Natural killer cell (primary cell): Measurements from ENCODE around the gene ULK1. TPM values are rescaled to one million over a fixed set of nuclear protein-coding genes. Genes with fewer than 3 reads are reported as not detected.
A peak's percentile ranks its signal among the peaks of the same experiment; 100 is the strongest.

Source experiments
- ATAC-seq, 3 donors: fragments of 150-1000 bp in 2 of 3; fragments of 200-7000 bp in 1 of 3; cut with Tn5 transposase; 1 replicate in 1 of 3; 2 replicates in 2 of 3; pipeline ENCODE4 v1.10.0; 2021; ENCODE audit warnings: mild to moderate bottlenecking in 2 of 3, moderate library complexity in 2 of 3
- DNase-seq, 2 donors: peaks; one replicate each; pipeline versions ENCODE4 v3.0.0 to v3.0.0-alpha.2; 2013 to 2021; ENCODE audit warnings: mixed read lengths in 1 of 2
- H3K27ac ChIP-seq: one replicate; pipeline ENCODE4 v1.5.1; 2013; ENCODE audit warnings: mild to moderate bottlenecking, low read length
- H3K27me3 ChIP-seq: one replicate; pipeline ENCODE4 v1.6.1; 2013; ENCODE audit warnings: low read length; ENCODE audit not compliant: control insufficient read depth, insufficient read depth
- H3K36me3 ChIP-seq: one replicate; pipeline ENCODE4 v1.6.1; 2013; ENCODE audit warnings: low read length; ENCODE audit not compliant: control insufficient read depth, insufficient read depth
- H3K4me1 ChIP-seq: one replicate; pipeline ENCODE4 v1.6.1; 2013; ENCODE audit warnings: low read length; ENCODE audit not compliant: control insufficient read depth, insufficient read depth
- H3K4me3 ChIP-seq: one replicate; pipeline ENCODE4 v1.5.1; 2013; ENCODE audit warnings: low read length
- H3K9me3 ChIP-seq: one replicate; pipeline ENCODE4 v1.6.1; 2013; ENCODE audit warnings: low read length; ENCODE audit not compliant: control insufficient read depth, insufficient read depth
- H3K27ac Mint-ChIP-seq, 2 donors: one replicate each; pipeline ENCODE4 v1.8.0; 2022; ENCODE audit warnings: mild to moderate bottlenecking in 2 of 2, mixed read lengths in 2 of 2, moderate library complexity in 1 of 2
- H3K27me3 Mint-ChIP-seq, 2 donors: one replicate each; pipeline ENCODE4 v1.8.0; 2022; ENCODE audit warnings: low read depth in 2 of 2, mixed read lengths in 2 of 2
- H3K36me3 Mint-ChIP-seq: one replicate; pipeline ENCODE4 v1.8.0; 2022; ENCODE audit warnings: mixed read lengths
- H3K4me1 Mint-ChIP-seq, 2 donors: one replicate each; pipeline ENCODE4 v1.8.0; 2022; ENCODE audit warnings: mixed read lengths in 2 of 2
- H3K4me3 Mint-ChIP-seq: one replicate; pipeline ENCODE4 v1.8.0; 2022; ENCODE audit warnings: mild to moderate bottlenecking, moderate library complexity, mixed read lengths
- H3K9me3 Mint-ChIP-seq, 2 donors: one replicate each; pipeline ENCODE4 v1.8.0; 2022; ENCODE audit warnings: mixed read lengths in 2 of 2
- CTCF ChIP-seq: fragments of 200-600 bp; IDR thresholded peaks from one replicate; pipeline ENCODE4 v1.8.0; 2022; ENCODE audit warnings: antibody characterized with exemption
- WGBS: methylation state at CpG from one replicate; pipeline ENCODE4 v1.1.7; 2013; ENCODE audit warnings: missing lambda C conversion rate; ENCODE audit not compliant: insufficient coverage; 5-methylcytosine and 5-hydroxymethylcytosine counted together
- intact Hi-C: fragments of 100-400 bp; cut with micrococcal nuclease; formaldehyde crosslinking; loops from one replicate; pipeline ENCODE4 v1.14.2; 2022
- total RNA-seq, 4 donors: library from RNA; stranded (reverse); fragments of 120-200 nt in 1 of 4; gene quantifications; one replicate each; pipeline versions ENCODE4 v1.2.3 to v1.2.4, GENCODE V29; 2013 to 2022

The ULK1 gene
- total RNA-seq, 3 donors from 2014 or later (not counting 1 experiment from before 2014, with no cell fraction given): 99.1 to 142 (median 123) TPM

GRCh38 chr12:131930510-131930909 is 36.1 kb downstream of the ULK1 start:
- 79% methylated on average over 7 of the region's 9 CpGs for WGBS
- peak overlapping the region; percentile 16 to 72 for H3K27ac Mint-ChIP-seq
- H3K9me3 ChIP-seq: no peaks in the 10 kb centered on the region
- H3K27me3 Mint-ChIP-seq: no peaks in the 10 kb centered on the region
- H3K4me1 Mint-ChIP-seq: peaks cover 9 to 26% of the 10 kb centered on the region in 2 donors
- no peak overlapping the region for H3K4me3 ChIP-seq
- H3K27ac ChIP-seq: no peak overlapping the region
- intact Hi-C loops: no loop called here
- no peaks in the 10 kb centered on the region for H3K36me3 Mint-ChIP-seq
- H3K9me3 Mint-ChIP-seq: no peaks in the 10 kb centered on the region
- H3K4me3 Mint-ChIP-seq: peak overlapping the region; percentile 78
- peaks cover 20% of the 10 kb centered on the region for H3K4me1 ChIP-seq
- no peak for DNase-seq
- H3K36me3 ChIP-seq: peaks cover 33% of the 10 kb centered on the region
- no peak for ATAC-seq
- H3K27me3 ChIP-seq: no peaks in the 10 kb centered on the region
- TF ChIP-seq CTCF: no peak

- Histone ChIP-seq H3K4me3 (no peak overlapping the region), H3K36me3 (peaks cover 34% of the 10 kb centered on the region), H3K27me3 (no peaks in the 10 kb centered on the region), H3K27ac (no peak overlapping the region), H3K9me3 (no peaks in the 10 kb centered on the region), H3K4me1 (peaks cover 11% of the 10 kb centered on the region)
- Mint-ChIP-seq H3K36me3 (no peaks in the 10 kb centered on the region), H3K4me3 (no peak overlapping the region), H3K9me3 (no peaks in the 10 kb centered on the region), H3K27ac (no peak overlapping the region), H3K4me1 (peaks cover 9 to 18% of the 10 kb centered on the region in 2 donors), H3K27me3 (no peaks in the 10 kb centered on the region)
- WGBS: 98% methylated on average over 6 of the region's 8 CpGs
- no peak for DNase-seq
- intact Hi-C loops: no loop called here
- ATAC-seq: no peak
- TF ChIP-seq CTCF: no peak
Observed at GRCh38 chr12:131933387-131933786, 39.0 kb downstream of the ULK1 start.

GRCh38 chr12:131934535-131934934 is 40.1 kb downstream of the ULK1 start:
- no peaks in the 10 kb centered on the region for H3K27me3 ChIP-seq
- Mint-ChIP-seq H3K4me1 (peaks cover 6 to 11% of the 10 kb centered on the region in 2 donors), H3K27me3 (no peaks in the 10 kb centered on the region), H3K4me3 (no peak overlapping the region), H3K36me3 (no peaks in the 10 kb centered on the region), H3K27ac (no peak overlapping the region), H3K9me3 (no peaks in the 10 kb centered on the region)
- ATAC-seq (no peak), DNase-seq (no peak)
- no peaks in the 10 kb centered on the region for H3K9me3 ChIP-seq
- no peak for TF ChIP-seq CTCF
- WGBS: 96% methylated on average over 11 of the region's 11 CpGs
- no peak overlapping the region for H3K27ac ChIP-seq
- H3K4me3 ChIP-seq: no peak overlapping the region
- H3K4me1 ChIP-seq: peaks cover 10% of the 10 kb centered on the region
- peaks cover 40% of the 10 kb centered on the region for H3K36me3 ChIP-seq
- intact Hi-C loops: no loop called here

- Histone ChIP-seq H3K36me3 (peaks cover 41% of the 10 kb centered on the region), H3K9me3 (no peaks in the 10 kb centered on the region), H3K27ac (no peak overlapping the region), H3K4me1 (no peaks in the 10 kb centered on the region), H3K27me3 (no peaks in the 10 kb centered on the region), H3K4me3 (no peak overlapping the region)
- DNase-seq (no peak), ATAC-seq (no peak)
- H3K9me3 Mint-ChIP-seq: no peaks in the 10 kb centered on the region
- WGBS: 85% methylated on average over 7 of the region's 7 CpGs
- H3K4me3 Mint-ChIP-seq: no peak overlapping the region
- TF ChIP-seq CTCF: no peak
- no peaks in the 10 kb centered on the region for H3K27me3 Mint-ChIP-seq
- H3K36me3 Mint-ChIP-seq: no peaks in the 10 kb centered on the region
- no peak overlapping the region for H3K27ac Mint-ChIP-seq
- intact Hi-C loops: no loop called here
- H3K4me1 Mint-ChIP-seq: no peaks in the 10 kb centered on the region
Observed at GRCh38 chr12:131938082-131938481, 43.7 kb downstream of the ULK1 start.
